ENCODE measurements around the gene EPN1.
"Not testable (repeated sequence)": the region's sequence is repeated elsewhere in the genome, so short reads cannot be mapped to it uniquely, and the experiment has no call there.

Gene EPN1

DNA sequence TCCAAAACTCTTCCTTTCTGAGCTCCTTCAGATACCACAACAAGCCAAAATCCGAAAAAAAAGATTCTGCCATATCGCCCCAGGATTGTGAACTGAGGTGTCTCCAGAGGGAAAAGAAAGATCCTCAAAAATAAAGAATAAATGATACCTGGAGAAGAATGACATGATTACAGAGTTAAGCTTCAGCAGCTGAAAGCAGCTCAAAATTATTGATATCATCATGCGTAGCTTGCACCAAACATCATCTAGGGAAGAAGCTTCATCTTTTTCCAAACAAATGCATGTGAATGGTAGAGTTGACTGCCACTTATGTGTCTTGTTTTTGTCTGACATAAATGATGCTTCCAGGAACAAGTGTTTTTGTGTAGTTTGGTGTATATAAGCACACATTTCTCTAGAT lies 63.3 kb downstream of the EPN1 start, which contains the start of gene NLRP9:
NLRP9 (minus strand) TSS at position 101 of the 400 bp plus-strand sequence; CDS start at position 73, 28 bp downstream.
- FAIRE-seq = no peak

DNA sequence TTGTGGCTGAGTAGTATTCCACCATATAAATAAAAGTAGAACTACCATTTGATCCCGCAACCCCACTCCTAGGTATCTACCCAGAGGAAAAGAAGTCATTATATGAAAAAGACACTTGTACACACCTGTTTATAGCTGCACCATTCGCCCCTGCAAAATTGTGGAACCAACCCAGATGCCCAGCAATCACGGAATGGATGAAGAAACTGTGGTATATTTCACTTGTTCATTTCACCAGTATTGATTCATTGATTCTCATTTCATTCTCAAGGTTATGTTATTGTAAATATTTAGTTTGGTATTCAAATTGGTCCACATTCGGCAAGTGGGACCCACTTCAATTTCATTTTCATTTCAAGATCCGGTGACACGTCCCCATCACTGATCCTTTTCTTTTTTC lies 75.7 kb downstream of the EPN1 start:
- FAIRE-seq = no peak

DNA sequence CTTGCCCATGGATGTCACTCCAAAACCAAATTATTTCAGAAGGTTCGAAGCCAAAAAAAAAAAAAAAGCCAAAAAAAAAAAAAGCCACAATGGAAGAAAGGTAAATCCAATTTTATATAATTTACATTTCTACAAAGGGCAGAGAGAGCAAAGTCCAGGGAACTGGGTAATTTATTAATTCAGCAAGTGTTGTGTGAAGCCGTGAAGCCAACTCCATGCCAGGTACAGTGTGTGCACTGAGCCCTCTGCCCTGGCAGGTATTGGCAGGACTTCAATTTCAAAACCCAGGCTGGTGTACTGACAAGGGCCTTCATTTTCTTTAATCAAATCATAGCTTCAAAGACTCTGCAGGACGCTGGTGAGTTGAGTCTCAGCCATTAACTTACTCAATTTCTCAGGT lies 78.4 kb downstream of the EPN1 start:
- no peak for FAIRE-seq

DNA sequence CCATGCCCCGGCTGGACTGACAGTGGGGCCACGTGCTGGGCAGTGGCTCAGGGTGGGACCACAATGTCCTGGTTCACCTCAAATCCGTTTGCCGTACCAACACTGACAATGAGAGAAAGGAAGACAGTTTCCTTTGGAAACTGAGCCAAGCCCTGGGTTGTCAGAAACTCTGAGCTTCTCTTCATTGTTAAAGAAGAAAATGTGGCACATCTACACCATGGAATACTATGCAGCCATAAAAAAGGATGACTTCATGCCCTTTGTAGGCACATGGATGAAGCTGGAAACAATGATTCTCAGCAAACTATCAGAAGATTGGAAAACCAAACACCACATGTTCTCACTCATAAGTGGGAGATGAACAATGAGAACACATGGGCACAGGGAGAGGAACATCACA lies 81.8 kb downstream of the EPN1 start:
- not testable (repeated sequence) for FAIRE-seq

DNA sequence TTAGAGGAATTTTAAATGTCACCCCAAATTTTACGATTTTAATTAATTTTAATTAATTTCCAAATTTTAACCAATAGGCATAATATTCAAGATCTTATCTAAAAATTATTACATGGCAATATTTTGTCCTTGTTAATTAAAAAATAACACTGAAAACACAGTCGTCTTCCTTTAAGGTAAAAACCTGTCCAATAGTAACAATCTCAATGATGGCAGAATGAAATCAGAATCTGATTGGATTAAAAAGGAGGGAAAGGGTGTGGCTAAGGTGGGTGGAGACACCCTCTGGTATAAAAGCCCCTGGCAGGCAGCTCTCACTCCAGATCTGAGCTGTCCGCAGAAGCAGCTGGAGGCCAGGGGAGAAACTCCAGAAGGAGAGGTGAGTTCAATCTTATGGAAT lies 83.8 kb downstream of the EPN1 start, which contains the start of gene RFPL4A:
RFPL4A (plus strand) TSS at position 301 of the 400 bp plus-strand sequence. CDS start 2,704 bp downstream, outside the sequence.
- FAIRE-seq = peak; percentile 84

Measured in G401.6 (cell line).